NAMALWA (cell line): ENCODE results near the gene CEP170B.
"Not testable (repeated sequence)": the region's sequence is repeated elsewhere in the genome, so short reads cannot be mapped to it uniquely, and the experiment has no call there.

Experiments
- DNase-seq: peaks from one replicate; pipeline ENCODE4 v3.0.0-alpha.2; 2015; ENCODE audit warnings: low spot score

The CEP170B gene

GRCh38 chr14:104865081-104865630 is at the start of gene CEP170B:
TSS of gene CEP170B (plus strand) at chr14:104865268. CDS start at chr14:104868451, 3,183 bp downstream.
- DNase-seq: no peak

GRCh38 chr14:104816616-104816884 is 48.5 kb upstream of the CEP170B start:
- no peak for DNase-seq

DNA sequence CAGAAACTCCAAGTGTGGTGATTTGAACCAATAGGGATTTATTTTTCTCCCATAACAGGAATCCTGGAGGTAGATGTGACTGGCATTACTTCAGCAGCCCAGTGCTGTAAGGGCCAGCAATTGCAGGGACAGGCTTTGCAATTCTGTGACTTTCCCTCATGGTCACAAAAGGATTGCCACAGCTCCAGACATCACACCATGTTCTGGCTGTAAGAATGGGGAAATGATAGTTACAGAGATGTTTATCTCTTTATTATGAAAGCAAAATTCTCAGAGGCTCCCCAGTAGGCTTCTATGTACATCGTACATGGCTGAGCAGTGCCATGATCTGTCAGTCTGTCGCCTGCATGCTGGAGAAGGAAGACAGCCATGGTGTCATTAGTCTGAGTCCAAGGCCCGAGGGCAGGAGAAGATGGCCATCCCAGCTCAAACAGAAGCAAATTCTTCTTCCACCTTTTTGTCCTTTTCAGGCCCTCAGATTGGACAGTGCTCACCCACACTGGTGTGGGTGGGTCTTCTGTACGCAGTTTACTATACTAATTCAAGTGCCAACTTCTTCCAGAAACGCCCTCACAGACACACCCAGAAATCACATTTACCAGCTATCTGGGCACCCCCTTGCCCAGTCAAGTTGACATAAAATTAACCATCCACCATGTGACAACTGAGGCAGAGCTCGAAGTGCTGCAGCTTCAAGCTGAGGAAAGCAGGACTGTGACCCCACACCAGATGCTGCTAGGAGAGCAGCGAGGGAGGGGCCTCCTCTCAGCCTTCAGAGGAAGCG is 46.9 kb upstream of the CEP170B start:
- no peak for DNase-seq

DNA sequence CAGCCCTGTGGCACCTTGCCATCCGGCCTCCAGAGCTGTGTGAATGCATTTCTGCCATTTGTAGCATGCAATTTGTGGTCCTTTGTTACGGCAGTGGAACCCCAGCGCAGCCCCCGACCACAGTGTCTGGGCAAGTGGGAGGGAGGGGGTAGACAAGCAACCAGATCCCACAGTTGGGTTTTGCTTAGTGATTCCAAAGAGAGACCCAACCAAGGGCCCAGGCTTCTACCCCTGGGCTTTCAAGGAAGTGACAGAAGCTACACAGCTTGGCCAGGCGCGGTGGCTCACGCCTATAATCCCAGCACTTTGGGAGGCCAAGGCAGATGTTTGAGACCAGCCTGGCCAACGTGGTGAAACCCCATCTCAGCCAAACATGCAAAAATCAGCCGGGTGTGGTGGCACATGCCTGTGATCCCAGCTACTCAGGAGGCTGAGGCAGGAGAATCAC is 46.3 kb upstream of the CEP170B start:
- DNase-seq: no peak

DNA sequence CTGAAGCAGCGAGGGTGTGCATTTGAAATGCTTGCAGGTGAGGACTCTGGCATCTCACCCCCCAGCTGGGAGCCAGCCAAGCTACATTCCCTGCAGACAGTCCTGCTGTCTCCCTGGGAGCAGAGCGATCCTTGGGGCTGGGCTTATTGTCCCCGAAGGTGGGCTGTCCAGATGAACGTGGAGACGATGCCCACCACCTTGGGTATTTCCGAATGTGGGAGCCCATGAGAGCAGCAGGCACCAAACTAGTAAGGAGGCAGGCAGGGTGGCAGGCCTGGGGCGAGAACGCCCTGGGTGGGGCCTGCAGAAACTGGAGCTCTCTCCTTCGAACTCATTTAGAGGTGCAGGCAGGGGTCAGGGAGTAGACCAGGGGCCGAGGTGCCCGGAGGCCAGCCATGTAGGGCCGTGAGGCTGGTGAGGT is 45.7 kb upstream of the CEP170B start:
- no peak for DNase-seq

DNA sequence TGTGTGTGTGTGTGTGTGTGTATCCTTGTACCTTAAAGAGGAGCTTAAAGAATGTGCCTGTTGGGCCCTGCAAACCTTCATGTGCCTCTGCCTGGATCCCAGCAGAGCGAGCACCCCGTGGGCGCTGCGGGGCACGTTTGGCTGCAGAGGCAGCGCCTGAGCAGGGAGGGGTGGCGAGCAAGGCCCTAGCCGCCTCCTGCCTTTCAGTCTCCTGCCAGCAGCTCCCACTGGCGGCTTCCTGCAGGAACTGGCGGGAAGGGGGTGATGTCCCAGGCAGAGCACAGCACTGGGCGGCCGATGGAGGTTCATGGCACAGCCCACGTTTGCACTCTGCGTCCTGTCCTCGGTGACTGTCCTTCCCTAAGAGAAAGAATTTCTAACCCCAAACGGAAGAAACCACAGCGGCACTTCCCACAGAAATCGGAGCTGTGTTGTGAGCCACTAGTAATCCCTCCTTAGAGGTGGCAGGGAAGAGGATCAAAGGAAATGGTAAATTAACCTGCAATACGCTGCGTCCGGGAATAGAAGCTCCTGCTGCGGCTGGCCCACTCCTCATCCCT is 44.3 kb upstream of the CEP170B start:
- no peak for DNase-seq

DNA sequence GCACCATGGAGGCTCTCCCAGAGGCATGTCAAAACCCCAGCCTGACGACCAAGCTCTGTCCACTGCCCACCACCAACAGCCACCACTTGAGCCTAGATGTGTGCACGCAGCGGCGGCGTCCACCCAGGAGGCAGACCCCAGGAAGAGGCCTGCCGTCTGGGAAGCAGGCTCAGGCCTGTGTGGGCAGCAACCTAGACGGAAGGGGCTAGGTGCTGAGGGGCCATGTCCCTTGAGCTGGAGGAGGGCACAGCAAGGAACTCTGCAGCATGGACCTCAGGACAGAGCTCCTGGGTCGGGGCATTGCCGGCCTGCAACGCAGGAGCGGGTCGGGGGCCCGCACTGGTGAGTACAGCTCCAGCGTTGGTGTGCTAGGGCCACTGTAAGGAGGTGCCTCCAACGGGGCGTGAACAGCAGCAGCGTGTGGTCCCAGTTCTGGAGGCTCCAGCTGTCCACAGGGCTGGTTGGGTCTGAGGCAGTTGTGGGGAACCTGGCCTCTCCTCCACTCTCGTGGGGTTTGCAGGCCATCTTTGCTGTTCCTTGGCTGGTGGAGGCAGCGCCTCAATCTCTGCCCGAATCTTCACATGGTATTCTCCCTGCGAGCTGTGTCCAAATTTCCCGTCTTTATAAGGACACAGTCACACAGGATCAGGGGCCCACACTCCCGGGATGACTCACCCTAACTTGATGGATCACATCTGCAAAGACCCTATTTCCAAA is 43.7 kb upstream of the CEP170B start:
- DNase-seq: no peak

DNA sequence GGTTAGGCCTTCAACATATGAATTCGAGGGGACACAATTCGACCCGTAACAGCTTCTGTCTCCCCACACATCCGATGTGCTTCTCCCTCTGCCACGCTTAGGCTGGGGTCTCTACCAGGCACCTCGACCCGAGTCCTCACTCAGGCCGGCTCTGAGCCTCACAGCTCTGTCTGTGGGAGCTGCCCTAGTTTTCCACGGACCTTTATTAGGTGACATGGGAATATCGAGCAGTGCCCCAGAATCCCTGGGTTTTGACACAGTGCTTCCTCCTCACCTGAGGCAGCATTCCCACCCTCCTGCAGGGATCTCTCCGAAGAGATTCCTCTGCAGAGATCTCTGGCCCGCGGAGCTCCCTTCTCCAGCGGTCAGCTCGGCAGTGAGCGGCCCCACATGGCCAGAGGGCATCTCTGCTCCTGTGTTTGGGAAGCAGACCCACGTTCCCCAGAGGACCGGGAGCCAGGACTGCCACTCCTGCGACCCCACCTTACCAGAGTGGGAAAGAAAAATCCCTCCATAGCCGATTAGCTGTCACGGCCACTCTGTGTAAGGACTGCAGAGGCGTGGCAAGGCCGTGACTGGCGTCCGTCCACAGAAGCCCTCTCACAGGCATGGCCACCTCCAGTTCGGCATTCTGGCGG is 43.0 kb upstream of the CEP170B start:
- no peak for DNase-seq

DNA sequence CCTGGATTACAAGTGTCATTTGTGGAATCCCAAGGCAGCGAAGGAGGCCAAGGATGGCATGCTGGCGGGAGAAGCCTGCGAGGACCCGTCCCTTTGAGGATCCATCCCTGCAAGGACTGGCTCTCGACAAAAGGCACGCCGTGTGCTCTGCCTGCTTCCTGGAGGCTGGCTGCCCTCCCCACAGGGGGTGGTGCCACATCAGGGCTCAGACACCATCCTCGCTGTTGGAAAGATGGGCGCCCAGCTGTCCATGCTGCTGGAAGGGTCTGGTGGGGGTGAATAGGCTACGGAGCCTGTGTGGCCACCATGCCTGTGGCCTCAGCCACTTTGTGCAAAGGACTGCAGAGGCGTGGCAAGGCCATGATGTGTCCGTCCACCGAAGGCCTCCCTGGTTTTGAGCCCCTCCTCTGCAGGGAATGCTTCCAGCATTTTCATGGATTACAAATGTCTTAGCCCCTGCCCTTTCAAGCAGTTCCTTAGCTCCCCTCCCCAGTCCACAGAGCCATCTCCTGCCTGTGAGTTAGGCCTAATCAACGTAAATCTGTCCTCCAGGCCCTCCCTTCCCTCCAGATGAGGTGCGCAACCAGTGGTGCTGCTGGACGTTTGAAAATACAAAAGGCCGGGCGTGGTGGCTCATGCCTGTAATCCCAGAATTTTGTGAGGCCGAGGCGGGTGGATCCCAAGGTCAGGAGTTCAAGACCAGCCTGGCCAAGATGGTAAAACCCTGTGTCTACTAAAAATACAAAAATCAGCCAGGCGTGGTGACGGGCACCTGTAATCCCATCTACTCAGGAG is 42.0 kb upstream of the CEP170B start:
- no peak for DNase-seq

GRCh38 chr14:104824353-104824997 is 40.6 kb upstream of the CEP170B start:
- no peak for DNase-seq

- DNase-seq: peak; percentile 79
These were observed 38.7 kb upstream of the CEP170B start for GRCh38 chr14:104826189-104826860.

GRCh38 chr14:104826861-104827176 is 38.2 kb upstream of the CEP170B start:
- no peak for DNase-seq

- DNase-seq: peak; percentile 78
These were observed 37.7 kb upstream of the CEP170B start for GRCh38 chr14:104827177-104828055.

DNA sequence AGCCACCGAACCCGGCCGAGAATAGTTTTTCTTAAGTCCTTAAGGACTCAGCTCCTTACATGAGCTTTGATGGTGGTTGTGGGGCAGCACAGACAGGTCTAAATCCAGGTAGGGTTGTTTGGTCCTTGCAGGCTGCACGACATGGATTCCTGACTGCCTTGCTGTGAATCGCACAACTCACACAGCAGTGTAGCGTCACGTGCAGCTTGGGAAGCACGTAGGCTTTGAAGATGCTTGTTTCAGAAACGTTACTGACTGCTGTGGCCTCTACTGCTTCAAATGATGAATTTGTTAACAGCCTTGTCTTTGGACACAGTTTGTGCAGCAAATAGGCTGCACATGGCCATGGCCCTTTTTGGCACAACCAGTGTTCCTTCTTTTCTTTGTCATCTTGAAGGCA is 34.3 kb upstream of the CEP170B start:
- DNase-seq: no peak

DNA sequence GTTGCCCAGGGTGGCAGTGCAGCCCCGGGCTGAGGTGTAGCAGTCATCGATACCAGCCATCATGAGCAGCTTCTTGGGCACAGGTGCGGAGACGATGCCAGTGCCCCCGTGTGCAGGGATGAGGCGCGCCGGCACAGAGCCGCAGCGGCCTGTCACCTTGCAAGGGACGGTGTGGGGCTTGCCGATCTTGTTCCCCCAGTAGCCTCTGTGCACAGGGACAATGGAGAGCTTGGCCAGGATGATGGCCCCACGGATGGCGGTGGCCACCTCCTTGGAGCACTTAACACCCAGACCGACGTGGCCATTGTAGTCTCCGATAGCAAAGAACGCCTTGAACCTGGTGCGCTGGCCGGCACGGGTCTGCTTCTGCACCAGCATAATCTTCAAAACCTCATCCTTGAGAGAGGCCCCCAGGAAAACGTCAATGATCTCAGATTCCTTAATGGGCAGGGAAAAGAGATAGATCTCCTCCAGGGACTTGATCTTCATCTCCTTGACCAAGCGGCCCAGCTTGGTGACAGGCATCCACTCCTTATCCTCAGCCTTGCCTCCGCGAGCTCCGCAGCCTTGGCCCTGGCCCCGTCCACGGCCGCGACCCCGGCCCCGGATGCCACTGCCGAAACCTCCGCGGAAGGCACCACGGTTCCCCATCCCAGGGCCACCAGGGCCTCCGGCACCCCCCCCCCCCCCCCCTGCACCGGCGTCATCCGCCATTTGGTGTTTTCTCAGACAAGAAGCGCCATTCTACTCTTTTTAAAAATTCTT is 28.7 kb upstream of the CEP170B start:
- DNase-seq: not testable (repeated sequence)

DNA sequence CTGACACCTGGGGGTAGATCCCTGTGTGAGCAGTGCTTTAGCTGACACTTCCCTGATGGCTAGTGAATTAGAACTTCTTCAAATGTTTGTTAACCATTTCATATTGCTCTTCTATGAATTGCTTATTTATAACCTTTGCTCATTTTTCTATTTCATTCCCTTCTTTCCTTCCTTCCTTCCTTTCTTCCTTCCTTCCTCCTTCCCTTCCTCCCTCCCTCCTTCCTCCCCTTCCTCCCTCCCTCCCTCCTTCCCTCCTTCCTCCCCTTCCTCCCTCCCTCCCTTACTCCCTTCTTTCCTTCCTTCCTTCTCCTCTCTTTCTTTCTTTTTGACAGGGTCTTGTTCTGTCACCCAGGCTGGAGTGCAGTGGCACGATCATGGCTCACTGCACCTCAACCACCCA is 23.3 kb upstream of the CEP170B start:
- DNase-seq: no peak

DNA sequence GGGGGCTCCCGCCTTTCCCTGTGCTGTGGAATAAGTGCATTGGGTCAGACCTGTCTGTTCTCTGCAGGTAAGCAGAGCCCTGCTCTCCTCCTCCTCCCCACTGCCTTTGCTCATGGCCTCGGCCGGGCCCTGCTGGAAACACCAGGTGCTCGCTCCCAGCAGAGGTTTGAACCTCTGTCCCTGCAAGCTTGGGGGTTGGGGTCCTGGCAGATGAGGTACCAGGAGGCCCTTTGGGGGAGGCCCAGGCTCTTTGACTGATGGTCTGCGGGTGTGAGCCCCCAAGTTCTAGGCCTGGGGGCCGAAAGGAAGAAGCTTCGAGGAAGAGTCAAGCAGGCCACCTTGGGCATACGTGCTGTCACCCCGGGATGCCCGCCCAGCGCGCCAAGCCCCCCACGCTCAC is 22.1 kb upstream of the CEP170B start:
- no peak for DNase-seq

- no peak for DNase-seq
These were observed 21.4 kb upstream of the CEP170B start for GRCh38 chr14:104843442-104844305.
